IPS DF 6.9 (cell line): ENCODE results near the gene ITSN1.

Source experiments
- DNase-seq: peaks from one replicate; pipeline ENCODE4 v3.0.0-alpha.2; 2013; ENCODE audit warnings: low read depth, low spot score
- H3K27ac ChIP-seq: one replicate; pipeline ENCODE4 v1.5.1; 2013; ENCODE audit warnings: low read length, control low read depth
- H3K27me3 ChIP-seq: 2 replicates; pipeline ENCODE4 v1.6.1; 2013; ENCODE audit warnings: mild to moderate bottlenecking, low read length; ENCODE audit not compliant: control insufficient read depth, insufficient read depth
- H3K36me3 ChIP-seq: 2 replicates; pipeline ENCODE4 v1.6.1; 2013; ENCODE audit warnings: low read length; ENCODE audit not compliant: control insufficient read depth, insufficient read depth
- H3K4me1 ChIP-seq: 2 replicates; pipeline ENCODE4 v1.6.1; 2013; ENCODE audit warnings: low read length; ENCODE audit not compliant: control insufficient read depth, insufficient read depth
- H3K4me3 ChIP-seq: 2 replicates; pipeline ENCODE4 v1.5.1; 2013; ENCODE audit warnings: mild to moderate bottlenecking, low read length
- H3K9me3 ChIP-seq: 2 replicates; pipeline ENCODE4 v1.6.1; 2013; ENCODE audit warnings: low read length, inconsistent platforms; ENCODE audit not compliant: control insufficient read depth, insufficient read depth
- WGBS: extraction: QIAGEN DNeasy Blood & Tissue Kit; methylation state at CpG from one replicate; pipeline ENCODE4 v1.1.7; 2013; ENCODE audit warnings: mixed read lengths, missing lambda C conversion rate; ENCODE audit not compliant: insufficient read length, insufficient coverage; 5-methylcytosine and 5-hydroxymethylcytosine counted together

Gene ITSN1

DNA sequence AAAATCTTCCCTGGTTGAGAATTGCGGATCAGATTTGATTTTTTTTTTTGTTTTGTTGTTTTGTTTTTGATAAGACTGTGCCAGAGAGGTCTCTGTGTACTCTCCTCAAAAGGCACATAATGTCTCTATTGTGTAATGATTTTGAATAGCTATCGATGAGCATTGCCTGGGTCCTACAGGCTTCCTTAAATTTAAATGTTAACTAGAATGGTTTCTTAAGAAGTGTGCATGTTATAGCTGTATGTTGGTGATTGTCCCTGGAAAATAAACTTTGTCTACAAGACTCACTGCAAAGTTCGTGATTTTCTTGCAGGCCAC is 121.2 kb downstream of the ITSN1 start:
- no peaks in the 10 kb centered on the region; the same call in 1 of the 2 replicates for H3K36me3 ChIP-seq
- H3K9me3 ChIP-seq: no peaks in the 10 kb centered on the region; the same call in 1 of the 2 replicates

GRCh38 chr21:33767236-33767635 is 124.9 kb downstream of the ITSN1 start:
- Histone ChIP-seq H3K27me3 (no peaks in the 10 kb centered on the region), H3K36me3 (peaks cover 4% of the 10 kb centered on the region), H3K4me3 (no peak overlapping the region), H3K27ac (no peak overlapping the region), H3K9me3 (no peaks in the 10 kb centered on the region; the same call in 1 of the 2 replicates), H3K4me1 (no peaks in the 10 kb centered on the region; the same call in 1 of the 2 replicates)
- DNase-seq: no peak
- WGBS: 100% methylated on average over 1 of the region's 1 CpG

More for the DNA sequence above, 121.2 kb downstream of the ITSN1 start:
- Histone ChIP-seq H3K4me1 (no peaks in the 10 kb centered on the region), H3K27me3 (no peaks in the 10 kb centered on the region), H3K27ac (no peak overlapping the region), H3K4me3 (no peak overlapping the region)
- DNase-seq: no peak
- WGBS: no CpG with 5 or more reads among the region's 3 CpGs

- no CpG with 5 or more reads among the region's 2 CpGs for WGBS
- no peaks in the 10 kb centered on the region; the same call in 1 of the 2 replicates for H3K9me3 ChIP-seq
Measured at GRCh38 chr21:33767960-33768359, 125.7 kb downstream of the ITSN1 start.

GRCh38 chr21:33769057-33769456 is 126.8 kb downstream of the ITSN1 start:
- Histone ChIP-seq H3K9me3 (no peaks in the 10 kb centered on the region), H3K27ac (no peak overlapping the region), H3K4me3 (no peak overlapping the region), H3K27me3 (no peaks in the 10 kb centered on the region), H3K4me1 (no peaks in the 10 kb centered on the region; the same call in 1 of the 2 replicates), H3K36me3 (peaks cover 4% of the 10 kb centered on the region)
- no peak for DNase-seq
- no CpG with 5 or more reads among the region's 1 CpG for WGBS

More at GRCh38 chr21:33767960-33768359, 125.7 kb downstream of the ITSN1 start:
- Histone ChIP-seq H3K27ac (no peak overlapping the region), H3K4me1 (no peaks in the 10 kb centered on the region; the same call in 1 of the 2 replicates), H3K4me3 (no peak overlapping the region), H3K36me3 (peaks cover 4% of the 10 kb centered on the region), H3K27me3 (no peaks in the 10 kb centered on the region)
- DNase-seq: no peak

- no CpG with 5 or more reads among the region's 3 CpGs for WGBS
- no peak for DNase-seq
- Histone ChIP-seq H3K4me3 (no peak overlapping the region), H3K36me3 (peaks cover 6% of the 10 kb centered on the region), H3K27ac (no peak overlapping the region), H3K9me3 (no peaks in the 10 kb centered on the region), H3K27me3 (no peaks in the 10 kb centered on the region), H3K4me1 (no peaks in the 10 kb centered on the region; the same call in 1 of the 2 replicates)
Measured at GRCh38 chr21:33770542-33770941, 128.2 kb downstream of the ITSN1 start.

DNA sequence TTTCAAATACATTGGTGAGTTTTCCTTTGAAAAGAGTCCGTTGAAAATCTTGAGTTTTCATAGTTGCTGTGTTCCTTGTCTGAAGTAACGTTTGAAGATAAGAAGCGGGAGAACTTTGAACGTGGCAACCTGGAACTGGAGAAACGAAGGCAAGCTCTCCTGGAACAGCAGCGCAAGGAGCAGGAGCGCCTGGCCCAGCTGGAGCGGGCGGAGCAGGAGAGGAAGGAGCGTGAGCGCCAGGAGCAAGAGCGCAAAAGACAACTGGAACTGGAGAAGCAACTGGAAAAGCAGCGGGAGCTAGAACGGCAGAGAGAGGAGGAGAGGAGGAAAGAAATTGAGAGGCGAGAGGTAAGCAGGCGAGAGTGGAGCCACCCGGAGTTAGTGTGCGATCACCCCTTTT is 129.7 kb downstream of the ITSN1 start:
- peaks cover 6% of the 10 kb centered on the region for H3K36me3 ChIP-seq

GRCh38 chr21:33774551-33774950 is 132.2 kb downstream of the ITSN1 start:
- H3K27ac ChIP-seq: no peak overlapping the region
- no peaks in the 10 kb centered on the region for H3K27me3 ChIP-seq
- H3K36me3 ChIP-seq: peaks cover 6% of the 10 kb centered on the region

More for the DNA sequence above, 129.7 kb downstream of the ITSN1 start:
- no peak overlapping the region for H3K27ac ChIP-seq
- no peaks in the 10 kb centered on the region for H3K9me3 ChIP-seq
- no peak for DNase-seq
- no peaks in the 10 kb centered on the region; the same call in 1 of the 2 replicates for H3K4me1 ChIP-seq
- no peak overlapping the region for H3K4me3 ChIP-seq
- no peaks in the 10 kb centered on the region for H3K27me3 ChIP-seq
- no CpG with 5 or more reads among the region's 18 CpGs for WGBS

DNA sequence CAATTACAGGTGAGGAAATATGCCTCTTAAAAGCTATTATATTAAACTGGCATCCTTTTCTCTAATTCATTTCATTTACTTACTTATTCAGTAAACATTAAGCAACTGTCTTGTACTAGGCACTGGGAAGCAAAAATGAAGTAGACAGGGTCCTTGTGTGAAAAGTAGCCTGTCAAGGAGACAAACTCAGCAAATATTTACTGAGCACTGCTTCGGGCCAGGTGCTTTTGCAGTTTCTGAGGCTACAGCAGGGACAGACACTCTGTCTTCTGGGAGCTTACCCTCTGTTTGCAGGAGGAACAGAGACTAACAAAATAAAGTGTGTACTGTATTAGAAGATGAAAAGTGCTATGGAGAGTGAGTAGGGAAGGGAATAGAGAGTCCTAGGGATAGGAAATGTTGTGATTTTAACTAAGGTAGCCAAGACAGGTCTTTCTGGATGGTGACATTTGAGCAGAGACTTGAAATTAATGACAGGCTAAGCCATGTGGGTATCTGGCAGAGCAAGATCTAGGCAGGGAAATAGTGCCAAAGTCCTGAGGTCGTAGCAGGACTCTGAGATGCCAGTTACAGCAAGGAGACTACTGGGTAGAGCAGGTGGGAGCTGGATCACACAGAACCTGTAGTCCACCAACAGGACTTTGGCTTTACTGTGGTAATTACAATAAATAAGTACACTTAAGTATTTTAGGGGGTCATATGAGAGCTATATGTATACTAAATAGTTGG is 133.0 kb downstream of the ITSN1 start:
- Histone ChIP-seq H3K36me3 (peaks cover 6% of the 10 kb centered on the region), H3K27me3 (no peaks in the 10 kb centered on the region), H3K27ac (no peak overlapping the region), H3K4me3 (no peak overlapping the region), H3K9me3 (no peaks in the 10 kb centered on the region), H3K4me1 (no peaks in the 10 kb centered on the region; the same call in 1 of the 2 replicates)
- no peak for DNase-seq
- no CpG with 5 or more reads among the region's 2 CpGs for WGBS

More at GRCh38 chr21:33774551-33774950, 132.2 kb downstream of the ITSN1 start:
- no peaks in the 10 kb centered on the region; the same call in 1 of the 2 replicates for H3K4me1 ChIP-seq
- H3K9me3 ChIP-seq: no peaks in the 10 kb centered on the region
- DNase-seq: no peak
- no CpG with 5 or more reads among the region's 4 CpGs for WGBS
- no peak overlapping the region for H3K4me3 ChIP-seq

GRCh38 chr21:33780631-33781030 is 138.3 kb downstream of the ITSN1 start:
- WGBS: no CpG with 5 or more reads among the region's 2 CpGs
- Histone ChIP-seq H3K4me3 (no peak overlapping the region), H3K9me3 (no peaks in the 10 kb centered on the region), H3K27me3 (no peaks in the 10 kb centered on the region), H3K36me3 (no peaks in the 10 kb centered on the region), H3K27ac (no peak overlapping the region), H3K4me1 (no peaks in the 10 kb centered on the region)
- DNase-seq: no peak

- Histone ChIP-seq H3K4me1 (no peaks in the 10 kb centered on the region), H3K9me3 (no peaks in the 10 kb centered on the region), H3K27ac (no peak overlapping the region), H3K4me3 (no peak overlapping the region), H3K36me3 (no peaks in the 10 kb centered on the region), H3K27me3 (no peaks in the 10 kb centered on the region)
- WGBS: no CpG with 5 or more reads among the region's 2 CpGs
- no peak for DNase-seq
Measured at GRCh38 chr21:33781121-33781520, 138.8 kb downstream of the ITSN1 start.
